Activated CD8-positive, alpha-beta memory T cell treated with anti-CD3 and anti-CD28 coated beads, Interleukin-2, amount 50 U/mL, for 48 hours (primary cell): ENCODE measurements around the gene GMPPA.

Source experiments
- DNase-seq: peaks from one replicate; pipeline ENCODE4 v3.0.0-alpha.2; 2020

GMPPA gene

DNA sequence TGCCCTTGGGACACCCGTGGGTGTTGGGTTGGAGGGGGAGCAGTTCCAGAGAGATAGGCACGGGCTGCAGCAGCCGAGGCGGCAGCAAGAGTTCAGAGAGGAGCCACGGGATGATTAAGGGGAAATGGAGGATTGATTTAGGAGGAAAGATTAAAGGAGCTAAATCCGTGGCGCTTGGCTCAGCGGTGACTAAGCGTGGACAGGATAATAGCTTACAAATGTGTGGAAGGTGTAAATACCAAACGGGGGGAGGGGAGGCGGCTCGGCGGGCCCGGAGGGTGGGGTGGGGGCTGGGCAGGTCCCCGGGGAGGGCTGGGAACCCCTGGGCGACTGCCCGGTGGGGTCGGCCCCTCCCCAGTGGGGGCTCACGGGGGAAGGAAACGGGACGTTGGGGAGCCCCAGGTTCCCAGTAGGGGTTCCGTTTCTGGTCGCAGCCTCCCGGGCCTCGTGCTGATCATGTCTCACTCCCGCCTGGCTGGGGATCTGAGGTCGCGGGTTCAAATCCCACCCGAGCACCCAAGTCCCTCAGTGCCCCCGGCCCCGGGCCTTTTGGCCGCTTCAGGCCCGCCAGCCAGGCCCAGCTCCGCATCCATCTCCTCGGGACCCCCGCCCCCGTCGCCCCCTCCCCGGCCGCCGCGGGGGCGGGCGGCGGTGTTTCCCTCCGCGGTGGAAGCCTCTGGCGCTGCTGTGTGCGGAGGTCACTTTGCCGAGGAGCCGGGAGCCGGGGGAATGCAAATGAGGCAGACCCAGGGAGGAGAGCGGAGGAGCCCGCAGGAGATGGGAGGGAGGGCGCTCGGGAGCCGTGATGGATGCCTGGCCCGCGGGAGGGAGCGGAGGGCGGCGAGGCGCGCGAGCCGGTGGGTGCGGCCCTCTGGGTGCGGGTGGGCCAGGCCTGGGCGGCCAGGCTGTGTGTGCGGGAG lies 23.7 kb downstream of the GMPPA start:
- DNase-seq: no peak

DNA sequence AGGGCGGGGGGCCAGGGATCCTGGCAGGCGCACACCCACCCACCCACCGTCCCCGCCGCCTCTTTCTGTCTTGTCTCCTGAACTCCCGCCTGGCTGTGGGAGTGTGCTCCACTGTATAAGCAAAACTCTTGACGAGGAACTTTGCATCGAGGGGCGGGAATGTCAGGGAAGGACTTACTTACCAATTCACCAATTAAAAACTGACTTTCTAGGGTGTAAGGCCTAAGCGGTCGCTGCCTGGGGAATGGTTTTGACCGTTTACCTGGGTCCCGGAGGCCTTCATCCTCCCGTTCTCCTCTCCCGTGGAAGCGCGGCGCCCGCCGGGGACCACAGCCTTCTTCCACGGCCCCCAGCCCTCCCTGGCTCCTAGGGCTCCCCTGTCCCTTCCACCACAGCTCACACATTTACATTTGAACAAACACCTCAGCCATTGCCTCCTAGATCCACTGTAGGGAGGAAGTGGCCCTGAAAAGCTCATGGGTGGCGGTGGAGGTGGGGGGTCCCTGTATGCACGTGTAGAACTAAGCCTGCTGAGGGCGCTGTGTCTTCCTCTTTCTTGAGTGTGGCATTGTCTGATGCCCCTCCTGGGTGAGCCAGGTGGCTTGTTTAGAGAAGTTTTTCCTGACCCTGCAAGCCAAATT lies 24.5 kb downstream of the GMPPA start:
- no peak for DNase-seq

DNA sequence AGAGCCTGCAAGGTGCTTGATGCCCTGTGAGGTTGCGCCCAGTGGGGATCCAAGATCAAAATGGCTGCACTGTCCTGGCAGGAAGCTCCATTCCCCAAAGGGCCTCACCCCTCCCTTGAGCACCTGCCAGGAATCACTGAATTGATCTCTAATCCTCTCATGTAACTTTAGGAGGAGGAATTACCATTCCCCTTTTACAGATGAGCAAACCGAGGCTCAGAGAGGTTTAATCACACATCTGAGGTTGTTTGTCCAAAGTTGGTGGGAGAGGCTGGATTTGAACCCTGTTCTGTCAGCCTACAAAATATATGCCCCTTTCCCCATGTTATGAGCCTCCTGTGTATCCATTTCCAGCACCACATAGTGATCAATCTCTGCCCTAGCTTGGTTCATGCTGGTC lies 26.1 kb downstream of the GMPPA start:
- no peak for DNase-seq

DNA sequence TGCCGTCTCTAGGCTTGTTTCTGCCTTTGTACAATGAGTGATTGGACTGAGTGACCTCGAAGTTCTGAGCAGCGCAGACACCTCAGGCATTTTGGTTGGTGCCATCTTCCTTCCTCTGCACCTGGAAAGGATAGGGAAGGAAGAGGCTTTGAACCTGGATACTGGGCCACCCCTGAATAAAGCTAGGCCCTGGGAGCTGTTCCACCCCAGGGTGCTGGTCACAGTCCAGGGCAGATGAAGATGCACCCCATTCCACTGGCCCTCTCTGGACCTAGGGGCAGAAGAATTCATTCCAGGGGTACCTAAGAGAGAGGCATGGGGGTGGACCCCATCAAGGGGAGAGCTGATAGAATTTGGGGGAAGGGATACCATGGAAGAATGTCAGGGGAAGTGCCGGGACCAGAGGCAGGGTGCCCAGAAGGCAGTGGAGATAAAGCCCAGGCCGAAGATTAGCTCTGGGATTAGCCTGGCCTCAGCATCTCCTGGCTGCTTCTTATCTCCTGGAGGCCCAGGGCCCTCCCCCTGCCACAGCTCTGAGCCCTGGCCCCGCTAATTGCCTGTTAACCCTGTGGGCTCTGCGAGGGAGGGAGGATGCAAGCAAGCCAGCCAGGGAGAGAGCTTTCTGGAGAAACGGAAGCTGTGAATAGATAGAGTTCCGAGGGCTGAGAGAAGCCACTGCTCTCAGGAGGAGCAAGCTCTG lies 27.0 kb downstream of the GMPPA start:
- no peak for DNase-seq

DNA sequence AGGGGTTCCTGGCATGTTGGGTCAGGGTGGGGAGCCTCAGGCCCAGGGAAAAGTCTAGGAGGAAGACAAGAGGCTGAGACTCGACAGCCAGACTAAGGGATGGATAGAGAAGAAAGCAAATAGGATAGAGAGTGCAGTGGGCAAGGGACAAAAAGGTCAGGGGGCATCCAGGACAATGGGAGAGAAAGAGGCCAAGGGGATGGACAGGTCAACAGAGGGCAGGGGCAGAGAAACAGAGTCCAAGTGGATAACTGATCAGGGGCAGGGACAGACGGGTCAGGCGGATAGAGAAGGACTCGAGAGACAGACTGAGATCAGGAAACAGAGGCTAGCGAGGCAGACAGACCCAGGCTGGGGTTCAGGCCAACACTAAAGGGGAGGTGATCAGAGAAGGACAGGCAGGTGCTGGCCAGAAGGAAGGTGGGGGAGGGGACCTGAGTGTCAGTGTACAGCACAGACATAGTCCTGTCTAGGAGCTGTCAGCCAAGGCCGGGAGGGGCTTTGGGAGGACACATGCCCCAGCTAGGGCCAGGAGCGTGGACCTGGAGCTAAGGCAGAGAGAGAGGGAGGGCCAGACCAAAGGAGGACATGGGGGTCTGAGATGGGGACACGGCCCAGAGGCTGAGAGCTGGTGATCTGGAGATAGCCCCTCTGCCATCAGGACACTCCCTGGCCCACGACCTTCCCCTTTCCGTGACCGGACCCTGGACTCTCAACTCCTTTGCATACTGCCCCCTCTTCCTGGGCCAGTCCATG lies 27.8 kb downstream of the GMPPA start:
- DNase-seq: no peak

DNA sequence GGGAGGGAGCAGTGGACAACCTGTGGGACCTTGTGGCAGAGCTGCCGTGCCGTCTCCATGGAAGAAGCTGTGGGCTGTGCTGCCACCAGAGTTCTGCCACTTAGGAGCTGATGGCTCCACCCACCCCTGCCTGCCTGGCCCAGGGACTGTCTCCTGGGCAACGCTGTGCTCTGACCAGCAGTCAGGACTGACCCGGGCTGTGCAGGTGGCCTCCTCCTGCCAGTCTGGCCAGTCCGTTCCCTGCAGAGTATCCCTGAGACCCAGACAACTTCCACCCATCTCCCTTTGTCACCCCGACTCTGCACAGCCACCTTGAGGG lies 28.3 kb downstream of the GMPPA start:
- no peak for DNase-seq

DNA sequence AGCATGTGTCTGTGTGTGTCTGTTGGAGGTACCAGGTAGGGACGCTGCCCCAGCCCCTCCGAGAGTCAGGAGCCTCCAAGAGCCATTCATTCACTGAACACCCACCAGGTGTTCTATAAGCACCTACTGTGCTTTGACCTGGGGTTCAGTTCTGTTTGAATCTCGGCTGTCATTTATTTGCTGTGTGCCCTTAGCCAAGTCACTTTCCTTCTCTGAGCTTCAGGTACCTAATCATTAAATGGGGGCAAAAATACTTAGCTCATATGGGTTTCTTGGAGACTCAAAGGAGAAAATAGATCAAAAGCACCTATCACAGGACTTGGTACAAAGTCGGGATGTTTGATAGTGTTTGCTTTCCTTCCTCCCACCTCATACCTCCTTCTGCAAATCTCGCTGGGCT lies 28.8 kb downstream of the GMPPA start:
- no peak for DNase-seq

DNA sequence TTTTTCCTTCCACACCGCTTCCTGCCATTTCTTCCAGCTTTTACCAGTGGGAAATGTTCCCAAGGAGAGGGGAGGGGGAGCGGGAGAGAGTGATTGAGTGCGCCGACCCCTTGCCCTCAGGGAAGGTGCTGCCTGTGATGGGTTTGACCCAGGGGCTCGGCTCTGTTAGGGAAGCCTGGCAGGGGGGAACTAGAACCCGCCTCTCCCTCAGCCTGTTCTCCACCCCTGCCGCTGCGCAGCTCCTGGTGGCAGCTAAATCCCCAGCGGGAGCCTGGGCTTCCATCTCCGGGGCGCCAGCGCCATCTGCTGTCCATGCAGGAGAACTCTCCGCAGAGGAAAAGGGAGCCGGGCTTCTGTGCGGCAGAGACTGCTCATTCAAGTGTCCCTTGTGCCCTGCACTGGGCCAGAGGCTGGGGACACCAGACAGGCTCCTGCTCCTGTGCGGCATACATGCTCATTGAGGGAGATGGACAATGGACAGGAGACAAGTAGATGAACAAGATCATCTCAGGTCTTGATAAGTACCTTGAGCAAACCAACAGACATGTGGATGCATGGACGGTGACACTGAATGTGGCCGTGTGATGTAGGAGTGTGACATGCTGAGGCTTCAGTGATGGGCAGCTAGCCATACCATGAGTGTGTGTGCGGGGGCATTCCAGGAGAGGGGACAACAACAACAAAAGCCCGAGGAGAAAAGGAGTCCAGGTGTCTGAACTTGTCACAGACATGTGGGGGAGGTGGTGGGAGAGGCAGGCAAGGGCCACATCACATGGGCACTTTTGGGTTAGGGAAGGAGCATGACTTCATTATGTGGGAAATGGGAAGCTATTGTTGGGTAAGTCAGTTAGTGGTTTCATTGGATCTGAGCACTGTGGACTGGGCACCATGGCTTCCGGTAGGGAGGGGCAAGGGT lies 31.6 kb downstream of the GMPPA start:
- peak; percentile 96 for DNase-seq

DNA sequence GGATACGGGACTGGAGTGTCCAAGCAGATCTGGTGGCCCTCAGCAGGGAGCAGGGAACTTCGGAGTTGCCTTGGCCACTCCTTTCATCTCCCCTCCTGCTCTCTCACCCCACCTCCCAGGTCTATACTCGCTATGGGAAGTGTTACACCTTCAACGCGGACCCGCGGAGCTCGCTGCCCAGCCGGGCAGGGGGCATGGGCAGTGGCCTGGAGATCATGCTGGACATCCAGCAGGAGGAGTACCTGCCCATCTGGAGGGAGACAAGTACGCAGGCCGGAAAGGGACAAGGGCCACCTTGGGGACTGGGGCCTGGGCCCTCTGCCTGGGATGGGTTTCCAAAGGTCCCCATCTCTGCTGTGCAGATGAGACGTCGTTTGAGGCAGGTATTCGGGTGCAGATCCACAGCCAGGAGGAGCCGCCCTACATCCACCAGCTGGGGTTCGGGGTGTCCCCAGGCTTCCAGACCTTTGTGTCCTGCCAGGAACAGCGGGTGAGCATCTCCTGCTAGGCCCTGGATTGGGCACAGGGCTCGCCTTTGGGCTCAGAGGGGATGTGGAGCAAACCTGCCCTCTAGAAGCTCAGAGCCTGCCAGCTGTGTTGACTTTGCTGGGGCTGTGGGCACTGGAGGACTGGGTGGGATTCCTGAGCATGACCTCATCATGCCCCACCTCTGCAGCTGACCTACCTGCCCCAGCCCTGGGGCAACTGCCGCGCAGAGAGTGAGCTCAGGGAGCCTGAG lies 33.1 kb downstream of the GMPPA start:
- no peak for DNase-seq

DNA sequence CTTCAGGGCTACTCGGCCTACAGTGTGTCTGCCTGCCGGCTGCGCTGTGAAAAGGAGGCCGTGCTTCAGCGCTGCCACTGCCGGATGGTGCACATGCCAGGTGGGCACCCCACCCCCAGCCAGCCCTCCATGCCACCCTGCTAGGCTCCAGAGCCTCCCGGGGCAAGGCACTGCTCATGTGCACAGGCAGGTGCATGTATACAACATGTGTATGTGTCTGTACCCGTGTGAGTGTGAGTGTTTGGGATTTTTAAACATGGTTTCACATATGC lies 33.6 kb downstream of the GMPPA start:
- DNase-seq: no peak

DNA sequence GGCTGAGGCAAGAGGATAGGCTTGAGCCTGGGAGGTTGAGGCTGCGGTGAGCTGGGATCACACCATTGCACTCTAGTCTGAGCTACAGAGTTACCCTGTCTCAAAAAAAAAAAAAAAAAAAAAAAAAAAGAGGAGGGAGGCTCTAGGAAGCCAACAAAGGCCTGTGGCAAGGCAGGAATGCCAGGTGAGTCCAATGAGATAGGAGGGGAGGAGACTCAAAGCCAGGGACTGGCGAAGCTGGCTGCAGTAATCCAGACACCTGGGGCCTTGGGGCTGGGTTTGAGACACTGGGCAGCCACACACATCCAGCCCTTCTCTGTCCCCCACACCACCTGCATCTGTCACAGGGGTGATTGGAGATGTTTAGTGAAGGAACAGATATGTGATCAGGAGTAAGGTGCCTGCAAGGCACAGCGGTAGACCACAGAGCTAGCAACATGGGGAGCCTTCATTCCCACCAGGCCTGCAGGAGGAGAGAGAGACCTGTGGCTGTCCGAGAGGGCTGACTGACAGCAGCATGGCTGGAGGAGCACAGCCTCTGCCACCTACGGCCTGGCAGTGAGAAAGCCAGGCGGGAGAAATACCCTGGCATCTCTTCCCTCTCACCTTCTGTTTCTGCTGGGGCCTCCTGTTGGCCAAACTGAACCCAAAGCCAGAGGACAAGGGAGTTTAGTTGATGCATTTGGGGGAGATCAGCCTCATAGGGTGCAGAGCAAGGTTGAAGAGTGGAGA lies 35.4 kb downstream of the GMPPA start:
- no peak for DNase-seq

DNA sequence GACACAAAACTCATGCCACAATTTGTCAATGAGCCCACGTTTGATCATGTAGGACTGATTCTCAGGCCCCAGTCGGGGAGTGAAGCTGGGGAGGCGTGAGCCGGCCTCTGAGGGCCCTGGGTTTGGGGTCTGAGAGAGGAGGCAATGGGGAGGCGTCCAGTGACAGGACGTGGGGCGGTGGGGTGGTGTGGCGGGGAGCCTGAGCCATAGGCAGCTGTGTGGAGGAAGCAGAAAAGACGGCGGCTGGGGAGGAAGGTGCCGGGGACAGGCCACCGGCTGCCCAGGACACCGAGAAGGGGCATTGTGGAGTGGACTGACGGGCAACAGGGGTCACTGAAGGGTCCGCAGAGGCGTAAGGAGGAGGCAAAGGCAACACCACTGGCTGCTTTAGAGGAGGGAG lies 37.7 kb downstream of the GMPPA start:
- DNase-seq: no peak

DNA sequence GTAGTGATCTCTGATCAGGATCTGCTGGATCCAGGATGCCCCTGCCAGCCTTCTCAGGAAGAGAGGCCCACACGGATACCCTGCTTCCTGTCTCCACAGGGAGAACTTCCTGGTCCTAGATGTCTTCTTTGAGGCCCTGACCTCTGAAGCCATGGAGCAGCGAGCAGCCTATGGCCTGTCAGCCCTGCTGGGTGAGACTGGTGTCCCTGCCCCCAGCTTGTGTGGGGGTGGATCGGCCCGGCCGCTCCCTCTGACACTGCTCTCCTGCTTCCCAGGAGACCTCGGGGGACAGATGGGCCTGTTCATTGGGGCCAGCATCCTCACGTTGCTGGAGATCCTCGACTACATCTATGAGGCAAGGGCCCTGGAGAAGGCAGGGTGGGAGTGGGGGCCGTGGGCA lies 38.3 kb downstream of the GMPPA start:
- no peak for DNase-seq

DNA sequence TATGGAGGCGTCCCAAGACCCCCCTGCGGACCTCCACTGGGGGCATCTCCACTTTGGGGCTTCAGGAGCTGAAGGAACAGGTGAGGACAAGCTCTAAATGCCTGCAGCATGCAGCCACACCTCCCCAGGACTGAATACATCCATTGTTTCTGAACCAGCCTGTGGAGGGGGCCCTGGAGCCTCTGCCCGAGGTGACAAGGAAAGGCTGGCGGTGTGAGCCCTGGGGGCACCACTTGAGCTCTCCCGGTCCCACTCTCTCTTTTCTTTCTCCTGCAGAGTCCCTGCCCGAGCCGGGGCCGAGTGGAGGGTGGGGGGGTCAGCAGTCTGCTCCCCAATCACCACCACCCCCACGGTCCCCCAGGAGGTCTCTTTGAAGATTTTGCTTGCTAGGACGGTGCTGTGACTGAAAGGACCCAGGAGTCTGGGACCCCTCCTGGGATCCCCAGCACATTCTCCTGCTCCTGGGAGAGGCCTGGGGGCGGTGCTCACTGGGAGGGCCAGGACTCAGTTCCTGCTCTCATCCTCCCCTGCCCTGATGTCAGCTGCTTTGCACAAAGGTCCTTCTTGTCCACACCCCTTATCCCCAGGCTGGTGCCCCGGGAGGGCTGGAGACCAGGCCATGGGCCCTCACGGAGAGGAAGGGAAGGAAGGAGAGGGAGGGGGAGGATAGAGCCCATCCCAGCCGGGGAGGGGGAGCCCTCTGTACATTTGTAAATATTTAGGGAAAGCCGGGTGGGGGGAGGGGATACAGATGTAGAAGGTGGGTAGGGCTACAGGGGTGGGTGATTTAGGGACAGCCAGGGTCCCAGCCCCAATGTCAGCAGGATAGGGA lies 39.2 kb downstream of the GMPPA start:
- DNase-seq: no peak

DNA sequence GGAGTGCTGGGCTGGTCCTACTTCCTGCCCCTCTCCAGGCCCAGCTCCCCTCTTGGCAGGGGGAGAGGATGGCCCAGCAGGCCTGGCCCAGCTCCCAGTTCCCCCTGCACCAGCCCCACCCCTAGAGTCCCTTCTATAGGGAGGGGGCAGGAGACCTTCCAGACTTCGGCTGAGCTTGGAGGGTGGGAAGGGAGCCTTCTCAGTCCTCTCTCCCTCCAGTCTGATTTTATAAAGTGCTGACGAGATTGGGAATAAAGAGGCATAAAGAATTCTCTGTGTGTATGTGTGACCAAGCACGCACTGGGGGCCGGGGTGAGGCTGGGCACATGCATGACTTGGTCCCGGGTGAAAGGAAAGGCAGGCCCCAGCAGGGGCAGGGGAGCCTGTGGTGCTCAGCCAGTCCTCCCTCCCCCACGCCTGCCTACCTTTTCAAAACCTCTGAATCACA lies 39.8 kb downstream of the GMPPA start:
- DNase-seq: no peak

DNA sequence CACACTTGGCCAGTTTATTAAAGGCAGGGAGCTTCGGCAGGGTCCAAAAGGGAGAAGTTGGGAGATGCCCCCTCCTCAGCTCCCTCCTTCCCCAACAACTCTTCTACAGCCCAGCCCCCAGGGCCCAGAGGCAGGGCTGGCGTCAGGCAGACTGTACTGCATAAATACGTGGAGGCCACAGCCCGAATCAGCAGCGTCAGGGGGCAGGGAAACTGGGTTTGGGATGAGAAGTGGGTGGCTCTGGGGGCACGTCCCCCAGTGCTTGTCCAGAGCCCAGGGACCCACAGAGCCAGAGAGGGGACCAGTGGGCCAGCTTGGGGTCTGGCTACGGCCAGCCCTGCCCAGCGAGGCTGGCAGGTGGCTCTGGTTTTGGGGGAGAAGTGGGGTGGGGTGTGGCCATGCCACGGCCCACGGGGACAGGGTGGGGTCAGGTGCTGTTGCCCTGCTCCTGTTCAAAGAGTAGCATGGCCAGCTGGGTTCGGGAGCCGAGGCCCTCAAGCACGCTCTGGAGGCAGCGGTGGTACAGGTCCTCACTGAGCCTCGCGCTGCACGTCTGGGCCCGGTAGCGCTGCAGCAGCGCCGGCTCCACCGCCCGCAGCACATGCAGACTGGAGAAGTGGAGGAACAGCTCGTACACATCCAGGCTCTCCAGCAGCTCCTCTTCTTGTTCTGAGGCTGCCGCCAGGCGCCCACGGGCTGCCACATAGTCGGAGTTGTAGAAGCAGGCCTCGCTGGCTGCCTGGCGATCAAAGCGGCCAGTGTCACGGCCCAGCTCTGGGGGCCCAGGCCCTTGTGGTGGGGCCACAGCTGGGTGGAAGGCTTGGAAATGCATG lies 40.5 kb downstream of the GMPPA start:
- DNase-seq: no peak

DNA sequence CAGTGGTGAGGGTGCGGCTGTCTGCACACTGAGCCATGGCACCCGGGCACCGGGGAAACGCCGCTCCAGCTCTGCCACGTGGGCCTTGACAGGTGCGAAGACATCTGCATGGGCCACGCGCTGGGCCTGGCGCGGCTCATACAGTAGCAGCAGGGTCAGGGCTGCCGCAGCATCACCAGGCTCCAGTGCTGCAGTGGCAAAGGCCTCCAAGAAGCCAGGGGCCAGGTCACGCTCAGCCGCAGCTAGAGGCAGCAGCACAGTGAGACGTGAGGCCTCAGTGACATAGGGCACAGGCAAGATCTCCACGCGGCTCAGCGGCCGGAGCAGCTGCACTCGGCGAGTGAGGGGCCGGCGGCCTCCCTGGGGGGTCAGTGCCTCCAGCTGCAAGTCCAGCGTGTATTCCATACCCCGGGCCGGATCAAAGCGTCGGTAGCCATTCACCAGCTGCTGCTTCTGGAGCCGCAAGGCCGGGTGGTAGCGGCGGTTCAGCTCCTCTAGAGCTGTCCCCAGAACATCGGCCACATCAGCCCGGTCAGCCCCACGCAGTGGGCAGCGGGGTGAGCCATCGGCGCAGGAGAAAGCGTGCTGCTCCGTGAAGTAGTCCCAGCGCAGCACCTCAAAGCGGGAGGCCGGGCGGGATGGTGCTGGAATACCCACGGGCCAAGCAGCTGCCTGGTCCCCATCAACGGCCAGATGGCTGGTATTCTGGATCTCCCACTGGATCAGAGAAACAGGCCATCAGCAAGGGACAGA lies 41.4 kb downstream of the GMPPA start:
- DNase-seq: no peak

DNA sequence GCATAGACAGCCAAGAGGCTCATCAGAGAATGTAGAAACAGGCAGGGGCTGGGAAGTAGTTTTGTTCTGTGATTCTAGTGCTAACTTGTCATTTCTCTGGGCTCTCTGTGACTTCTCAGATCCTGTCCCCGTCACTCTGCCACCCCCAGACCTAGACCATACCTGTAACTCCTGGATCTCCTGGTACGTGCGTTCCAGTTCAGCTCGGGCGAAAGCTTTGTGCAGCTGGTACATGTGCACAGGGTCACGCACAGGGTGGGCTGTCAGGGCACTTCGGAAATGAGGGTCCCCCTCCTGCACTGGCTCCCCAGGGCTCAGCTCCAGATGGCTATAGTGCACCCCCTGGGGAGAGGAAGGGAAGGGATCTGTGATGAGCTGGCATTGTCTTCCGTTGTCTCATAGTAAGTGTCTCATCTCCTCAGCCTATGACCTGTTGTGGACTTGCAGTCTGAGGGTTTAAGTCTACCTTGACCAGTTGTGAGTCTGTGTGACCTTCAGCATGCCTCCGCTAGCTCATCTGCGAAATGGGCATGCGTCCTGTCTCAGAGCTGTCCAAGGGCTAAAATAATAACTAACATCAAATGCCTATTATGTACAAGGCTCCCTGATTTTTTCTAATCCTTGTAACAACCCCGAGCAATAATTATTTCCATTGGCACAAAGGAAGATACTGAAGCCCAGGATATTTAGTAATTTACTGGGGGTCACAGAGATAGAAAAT lies 42.3 kb downstream of the GMPPA start:
- no peak for DNase-seq
